Measurements from ENCODE around the gene MRPL4. TPM values are rescaled to one million over a fixed set of nuclear protein-coding genes. Genes with fewer than 3 reads are reported as not detected.
A peak's percentile ranks its signal among the peaks of the same experiment; 100 is the strongest.

MRPL4 gene
- total RNA-seq, 1 donor from 2014 or later, result 29.3 TPM

DNA sequence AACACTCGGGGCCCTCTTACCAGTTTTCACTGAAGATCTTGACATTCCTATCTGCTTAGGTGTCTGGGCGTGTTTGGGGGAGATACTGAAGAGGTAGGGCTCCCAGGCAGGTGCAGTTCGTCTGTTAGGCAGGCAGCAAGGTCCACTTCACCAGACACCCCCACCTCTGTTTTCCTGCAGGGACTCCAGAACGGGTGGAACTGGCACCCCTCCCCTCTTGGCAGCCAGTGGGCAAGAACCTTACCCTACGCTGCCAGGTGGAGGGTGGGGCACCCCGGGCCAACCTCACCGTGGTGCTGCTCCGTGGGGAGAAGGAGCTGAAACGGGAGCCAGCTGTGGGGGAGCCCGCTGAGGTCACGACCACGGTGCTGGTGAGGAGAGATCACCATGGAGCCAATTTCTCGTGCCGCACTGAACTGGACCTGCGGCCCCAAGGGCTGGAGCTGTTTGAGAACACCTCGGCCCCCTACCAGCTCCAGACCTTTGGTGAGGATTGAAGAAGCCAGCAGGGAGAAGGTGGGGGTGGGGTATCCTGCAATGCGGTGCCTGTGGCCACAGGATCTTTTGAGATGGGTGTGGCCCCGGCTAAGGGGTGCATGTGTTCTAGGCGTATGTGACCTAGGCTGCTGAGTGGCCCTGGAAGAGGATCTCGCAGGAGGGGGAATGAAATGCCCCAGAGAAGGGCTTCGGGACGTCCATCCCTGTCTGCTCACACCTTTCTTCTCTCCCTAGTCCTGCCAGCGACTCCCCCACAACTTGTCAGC, 31.5 kb downstream of the MRPL4 start:
- intact Hi-C loops (cut with DNase I), result no loop called here
- no peak for ATAC-seq

GRCh38 chr19:10284065-10284959, 32.3 kb downstream of the MRPL4 start:
- intact Hi-C loops (cut with DNase I), result no loop called here
- no peak for DNase-seq (ENCODE audit: low spot score)
- no peak for ATAC-seq

More for the DNA sequence above, 31.5 kb downstream of the MRPL4 start:
- DNase-seq (ENCODE audit: low spot score), result no peak

- intact Hi-C loops (cut with DNase I), result no loop called here
- ATAC-seq, result no peak
These were observed 32.9 kb downstream of the MRPL4 start for GRCh38 chr19:10284960-10285278.

DNA sequence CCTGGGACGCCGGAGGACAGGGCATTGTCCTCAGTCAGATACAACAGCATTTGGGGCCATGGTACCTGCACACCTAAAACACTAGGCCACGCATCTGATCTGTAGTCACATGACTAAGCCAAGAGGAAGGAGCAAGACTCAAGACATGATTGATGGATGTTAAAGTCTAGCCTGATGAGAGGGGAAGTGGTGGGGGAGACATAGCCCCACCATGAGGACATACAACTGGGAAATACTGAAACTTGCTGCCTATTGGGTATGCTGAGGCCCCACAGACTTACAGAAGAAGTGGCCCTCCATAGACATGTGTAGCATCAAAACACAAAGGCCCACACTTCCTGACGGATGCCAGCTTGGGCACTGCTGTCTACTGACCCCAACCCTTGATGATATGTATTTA, 33.4 kb downstream of the MRPL4 start:
- intact Hi-C loops (cut with DNase I), result no loop called here
- ATAC-seq (no peak), DNase-seq (ENCODE audit: low spot score) (no peak)

More at GRCh38 chr19:10284960-10285278, 32.9 kb downstream of the MRPL4 start:
- DNase-seq (ENCODE audit: low spot score), result no peak

- ATAC-seq, result peak; percentile 29
- DNase-seq (ENCODE audit: low spot score), result no peak
- intact Hi-C loops (cut with DNase I), result no loop called here
These were observed 35.1 kb downstream of the MRPL4 start, which contains the start of gene ICAM4 for GRCh38 chr19:10286803-10287737. Gene ICAM4, plus strand, starts transcription at chr19:10286955. Its CDS starts 58 bp downstream, at chr19:10287013.

DNA sequence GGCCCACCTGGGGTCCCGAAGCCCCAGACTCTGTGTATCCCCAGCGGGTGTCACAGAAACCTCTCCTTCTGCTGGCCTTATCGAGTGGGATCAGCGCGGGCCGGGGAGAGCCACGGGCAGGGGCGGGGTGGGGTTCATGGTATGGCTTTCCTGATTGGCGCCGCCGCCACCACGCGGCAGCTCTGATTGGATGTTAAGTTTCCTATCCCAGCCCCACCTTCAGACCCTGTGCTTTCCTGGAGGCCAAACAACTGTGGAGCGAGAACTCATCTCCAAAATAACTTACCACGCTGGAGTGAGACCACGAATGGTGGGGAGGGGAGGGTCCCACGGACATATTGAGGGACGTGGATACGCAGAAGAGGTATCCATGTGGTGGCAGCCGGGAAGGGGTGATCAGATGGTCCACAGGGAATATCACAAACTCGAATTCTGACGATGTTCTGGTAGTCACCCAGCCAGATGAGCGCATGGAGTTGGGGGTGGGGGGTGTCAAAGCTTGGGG, 36.7 kb downstream of the MRPL4 start:
- DNase-seq (ENCODE audit: low spot score) (no peak), ATAC-seq (no peak)
- intact Hi-C loops (cut with DNase I), result no loop called here

DNA sequence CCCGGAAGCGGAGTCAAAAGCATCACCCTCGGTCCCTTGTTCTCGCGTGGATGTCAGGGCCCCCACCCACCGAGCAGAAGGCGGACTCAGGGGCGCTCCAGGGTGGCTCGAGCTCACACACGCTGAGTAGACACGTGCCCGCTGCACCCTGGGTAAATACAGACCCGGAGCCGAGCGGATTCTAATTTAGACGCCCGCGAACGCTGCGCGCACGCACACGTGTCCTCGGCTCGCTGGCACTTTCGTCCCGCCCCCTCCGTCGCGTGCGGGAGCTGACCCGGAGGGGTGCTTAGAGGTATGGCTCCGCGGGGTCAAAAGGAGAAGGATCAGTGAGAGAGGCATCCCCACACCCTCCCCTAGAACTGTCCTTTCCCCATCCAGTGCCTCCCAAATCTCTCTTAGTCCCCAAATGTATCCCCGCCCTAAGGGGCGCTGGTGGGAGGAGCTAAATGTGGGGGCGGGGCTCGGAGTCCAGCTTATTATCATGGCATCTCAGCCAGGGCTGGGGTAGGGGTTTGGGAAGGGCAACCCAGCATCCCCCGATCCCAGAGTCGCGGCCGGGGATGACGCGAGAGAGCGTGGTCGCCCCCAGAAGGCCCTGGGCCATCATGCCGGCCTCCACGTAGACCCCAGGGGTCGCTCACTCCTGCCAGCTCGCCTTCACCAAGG, 37.3 kb downstream of the MRPL4 start:
- intact Hi-C loops (cut with DNase I), result no loop called here
- ATAC-seq, result no peak
- no peak for DNase-seq (ENCODE audit: low spot score)

GRCh38 chr19:10289836-10290356, 37.9 kb downstream of the MRPL4 start, which contains the start of gene ICAM5:
Gene ICAM5, plus strand, starts transcription at chr19:10289952. Its CDS starts 92 bp downstream, at chr19:10290044.
- intact Hi-C loops (cut with DNase I), result no loop called here
- ATAC-seq (no peak), DNase-seq (ENCODE audit: low spot score) (no peak)

DNA sequence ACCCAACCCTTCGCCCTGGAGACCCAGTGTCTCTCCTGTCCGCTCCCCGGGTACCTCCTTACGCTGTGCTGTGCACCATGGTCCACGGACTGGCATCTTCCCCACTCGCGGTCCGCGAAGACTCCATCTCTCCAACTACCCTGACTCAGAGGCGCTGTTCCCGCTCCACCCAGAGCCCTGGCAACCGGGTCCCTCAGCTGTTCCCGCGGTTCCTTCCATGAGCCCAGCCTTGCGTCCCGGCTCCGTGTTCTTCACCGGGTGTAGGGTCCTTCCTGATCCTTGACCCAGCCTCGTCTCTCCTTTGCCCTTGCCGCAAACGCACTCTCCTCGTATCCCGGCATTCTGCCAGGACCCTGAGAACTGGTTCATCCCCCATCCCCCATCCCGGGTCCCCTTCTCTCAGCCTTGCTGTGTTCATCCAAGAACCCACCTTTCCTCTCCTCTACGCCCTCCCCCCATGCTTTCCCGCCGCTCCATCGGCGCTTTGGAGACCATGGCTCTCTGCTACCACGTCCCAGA, 38.4 kb downstream of the MRPL4 start:
- DNase-seq (ENCODE audit: low spot score), result no peak
- intact Hi-C loops (cut with DNase I), result no loop called here
- no peak for ATAC-seq

DNA sequence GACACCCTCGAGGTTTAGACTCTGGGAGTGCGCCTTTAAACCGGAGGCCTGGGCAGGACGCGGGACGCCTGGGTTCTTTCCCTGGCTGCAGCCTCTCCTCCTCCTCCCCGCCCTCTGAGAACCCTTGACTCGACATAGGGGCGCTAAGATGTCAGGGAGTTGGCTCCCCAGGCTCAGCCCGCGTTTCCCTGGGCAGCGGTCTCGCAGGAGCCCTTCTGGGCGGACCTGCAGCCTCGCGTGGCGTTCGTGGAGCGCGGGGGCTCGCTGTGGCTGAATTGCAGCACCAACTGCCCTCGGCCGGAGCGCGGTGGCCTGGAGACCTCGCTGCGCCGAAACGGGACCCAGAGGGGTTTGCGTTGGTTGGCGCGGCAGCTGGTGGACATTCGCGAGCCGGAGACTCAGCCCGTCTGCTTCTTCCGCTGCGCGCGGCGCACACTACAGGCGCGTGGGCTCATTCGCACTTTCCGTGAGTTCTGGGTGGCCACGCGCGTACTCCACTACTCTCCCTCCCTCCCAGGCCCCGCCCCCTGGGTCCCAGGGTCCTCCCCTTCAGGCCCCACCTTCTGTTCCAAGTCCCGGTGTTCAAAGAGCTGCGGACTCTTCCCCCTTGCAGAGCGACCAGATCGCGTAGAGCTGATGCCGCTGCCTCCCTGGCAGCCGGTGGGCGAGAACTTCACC, 39.0 kb downstream of the MRPL4 start:
- ATAC-seq, result peak; percentile 41
- intact Hi-C loops (cut with DNase I), result no loop called here
- no peak for DNase-seq (ENCODE audit: low spot score)

DNA sequence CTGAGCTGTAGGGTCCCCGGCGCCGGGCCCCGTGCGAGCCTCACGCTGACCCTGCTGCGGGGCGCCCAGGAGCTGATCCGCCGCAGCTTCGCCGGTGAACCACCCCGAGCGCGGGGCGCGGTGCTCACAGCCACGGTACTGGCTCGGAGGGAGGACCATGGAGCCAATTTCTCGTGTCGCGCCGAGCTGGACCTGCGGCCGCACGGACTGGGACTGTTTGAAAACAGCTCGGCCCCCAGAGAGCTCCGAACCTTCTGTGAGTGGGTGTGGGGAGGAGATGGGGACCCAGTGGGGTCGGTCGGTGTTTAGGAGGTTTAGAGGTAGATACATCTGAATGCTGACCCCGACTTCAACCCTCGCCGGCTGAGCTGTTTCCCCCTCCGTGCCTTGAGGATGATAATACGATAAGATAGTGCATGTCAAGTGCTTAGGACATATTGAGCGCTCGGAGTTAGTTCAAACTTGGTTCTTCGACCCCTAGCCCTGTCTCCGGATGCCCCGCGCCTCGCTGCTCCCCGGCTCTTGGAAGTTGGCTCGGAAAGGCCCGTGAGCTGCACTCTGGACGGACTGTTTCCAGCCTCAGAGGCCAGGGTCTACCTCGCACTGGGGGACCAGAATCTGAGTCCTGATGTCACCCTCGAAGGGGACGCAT, 39.7 kb downstream of the MRPL4 start:
- DNase-seq (ENCODE audit: low spot score) (no peak), ATAC-seq (no peak)
- intact Hi-C loops (cut with DNase I), result no loop called here

- intact Hi-C loops (cut with DNase I), result no loop called here
- DNase-seq (ENCODE audit: low spot score) (peak; percentile 88), ATAC-seq (peak; percentile 68)
These were observed 40.3 kb downstream of the MRPL4 start for GRCh38 chr19:10292206-10292788.

DNA sequence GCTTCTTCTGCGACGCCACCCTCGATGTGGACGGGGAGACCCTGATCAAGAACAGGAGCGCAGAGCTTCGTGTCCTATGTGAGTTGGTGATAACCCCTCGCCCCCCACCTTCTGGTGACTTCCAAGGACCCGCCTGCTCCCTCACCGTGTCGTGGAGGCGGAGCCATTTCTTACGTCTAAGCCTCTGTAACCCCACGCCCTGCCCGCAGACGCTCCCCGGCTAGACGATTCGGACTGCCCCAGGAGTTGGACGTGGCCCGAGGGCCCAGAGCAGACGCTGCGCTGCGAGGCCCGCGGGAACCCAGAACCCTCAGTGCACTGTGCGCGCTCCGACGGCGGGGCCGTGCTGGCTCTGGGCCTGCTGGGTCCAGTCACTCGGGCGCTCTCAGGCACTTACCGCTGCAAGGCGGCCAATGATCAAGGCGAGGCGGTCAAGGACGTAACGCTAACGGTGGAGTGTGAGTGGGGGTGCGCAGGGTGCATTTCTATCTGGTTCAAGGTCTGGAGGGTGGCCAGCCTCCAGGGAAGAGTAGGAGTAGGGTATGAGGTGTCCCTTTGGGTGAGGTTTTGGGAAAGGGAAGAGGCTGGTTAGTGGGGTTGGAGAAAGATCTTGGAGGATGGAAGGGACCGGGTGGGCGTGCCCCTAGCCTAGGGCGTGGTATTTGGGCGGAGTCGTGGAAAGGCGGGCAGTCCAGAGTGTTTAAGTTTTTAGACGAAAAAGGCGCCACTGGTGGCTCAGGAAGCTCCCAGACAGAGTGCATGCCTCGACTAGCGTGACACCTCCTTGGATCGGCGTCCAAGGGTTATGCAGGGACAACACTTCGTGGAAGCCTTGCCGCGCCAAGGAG, 41.0 kb downstream of the MRPL4 start:
- DNase-seq (ENCODE audit: low spot score) (no peak), ATAC-seq (no peak)
- intact Hi-C loops (cut with DNase I), result no loop called here

DNA sequence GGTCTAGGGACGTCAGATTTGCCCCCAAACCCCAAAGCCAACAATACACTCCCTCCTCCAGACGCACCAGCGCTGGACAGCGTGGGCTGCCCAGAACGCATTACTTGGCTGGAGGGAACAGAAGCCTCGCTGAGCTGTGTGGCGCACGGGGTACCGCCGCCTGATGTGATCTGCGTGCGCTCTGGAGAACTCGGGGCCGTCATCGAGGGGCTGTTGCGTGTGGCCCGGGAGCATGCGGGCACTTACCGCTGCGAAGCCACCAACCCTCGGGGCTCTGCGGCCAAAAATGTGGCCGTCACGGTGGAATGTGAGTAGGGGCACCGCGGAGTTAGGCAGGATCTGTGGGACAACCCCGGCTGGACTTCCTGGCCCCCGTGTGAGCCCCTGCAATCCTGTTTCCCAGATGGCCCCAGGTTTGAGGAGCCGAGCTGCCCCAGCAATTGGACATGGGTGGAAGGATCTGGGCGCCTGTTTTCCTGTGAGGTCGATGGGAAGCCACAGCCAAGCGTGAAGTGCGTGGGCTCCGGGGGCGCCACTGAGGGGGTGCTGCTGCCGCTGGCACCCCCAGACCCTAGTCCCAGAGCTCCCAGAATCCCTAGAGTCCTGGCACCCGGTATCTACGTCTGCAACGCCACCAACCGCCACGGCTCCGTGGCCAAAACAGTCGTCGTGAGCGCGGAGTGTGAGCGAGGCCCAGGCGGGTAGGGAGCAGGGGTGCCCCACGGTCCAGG, 41.8 kb downstream of the MRPL4 start:
- intact Hi-C loops (cut with DNase I), result no loop called here
- DNase-seq (ENCODE audit: low spot score) (no peak), ATAC-seq (no peak)

DNA sequence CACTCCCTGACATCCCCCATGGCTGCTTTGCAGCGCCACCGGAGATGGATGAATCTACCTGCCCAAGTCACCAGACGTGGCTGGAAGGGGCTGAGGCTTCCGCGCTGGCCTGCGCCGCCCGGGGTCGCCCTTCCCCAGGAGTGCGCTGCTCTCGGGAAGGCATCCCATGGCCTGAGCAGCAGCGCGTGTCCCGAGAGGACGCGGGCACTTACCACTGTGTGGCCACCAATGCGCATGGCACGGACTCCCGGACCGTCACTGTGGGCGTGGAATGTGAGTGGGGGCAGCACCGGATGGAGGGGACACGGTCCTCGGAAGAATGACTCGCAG, 42.3 kb downstream of the MRPL4 start:
- ATAC-seq (no peak), DNase-seq (ENCODE audit: low spot score) (no peak)
- intact Hi-C loops (cut with DNase I), result no loop called here
